MM.1S (cell line): Measurements from ENCODE around the gene CYB5R4.
A peak's percentile ranks its signal among the peaks of the same experiment; 100 is the strongest.

Experiments used
- DNase-seq: peaks from one replicate; pipeline ENCODE4 v3.0.0-alpha.2; 2015
- H2AFZ ChIP-seq: fragments of 300-600 bp; sonication (generic); 2 replicates; pipeline ENCODE4 v1.6.0; 2016; ENCODE audit warnings: antibody characterized with exemption, low read length
- H3F3A ChIP-seq: fragments of 300-600 bp; sonication (generic); 2 replicates; pipeline ENCODE4 v1.6.1; 2016; ENCODE audit warnings: mild to moderate bottlenecking, antibody characterized with exemption, low read length, moderate library complexity, mixed read lengths; ENCODE audit not compliant: insufficient read depth
- H3K27ac ChIP-seq: fragments of 300-600 bp; sonication (generic); 2 replicates; pipeline ENCODE4 v1.5.1; 2016; ENCODE audit warnings: mild to moderate bottlenecking, low read length
- H3K27me3 ChIP-seq: fragments of 300-600 bp; sonication (generic); replicated peaks from 2 replicates; pipeline ENCODE4 v1.6.0; 2016; ENCODE audit warnings: low read length; ENCODE audit not compliant: insufficient read depth
- H3K36me3 ChIP-seq: fragments of 300-600 bp; sonication (generic); replicated peaks from 2 replicates; pipeline ENCODE4 v1.6.1; 2016; ENCODE audit warnings: mild to moderate bottlenecking, low read length, mixed read lengths; ENCODE audit not compliant: insufficient read depth
- H3K4me1 ChIP-seq: fragments of 300-600 bp; sonication (generic); 2 replicates; pipeline ENCODE4 v1.6.1; 2016; ENCODE audit warnings: low read length, mixed read lengths
- H3K4me2 ChIP-seq: fragments of 300-600 bp; sonication (generic); 2 replicates; pipeline ENCODE4 v1.6.0; 2016; ENCODE audit warnings: low read depth, low read length
- H3K4me3 ChIP-seq: fragments of 300-600 bp; sonication (generic); 2 replicates; pipeline ENCODE4 v1.5.1; 2016; ENCODE audit warnings: low read length, mixed read lengths
- H3K79me2 ChIP-seq: fragments of 300-600 bp; sonication (generic); 2 replicates; pipeline ENCODE4 v1.6.1; 2016; ENCODE audit warnings: mixed run types, low read length, mixed read lengths
- H3K9ac ChIP-seq: fragments of 300-600 bp; sonication (generic); 2 replicates; pipeline ENCODE4 v1.6.1; 2016; ENCODE audit warnings: low read length, mixed read lengths
- H3K9me2 ChIP-seq: fragments of 300-600 bp; sonication (generic); replicated peaks from 2 replicates; pipeline ENCODE4 v1.6.1; 2016; ENCODE audit warnings: mild to moderate bottlenecking, low read length, mixed read lengths; ENCODE audit not compliant: insufficient read depth
- H3K9me3 ChIP-seq: fragments of 300-600 bp; sonication (generic); replicated peaks from 2 replicates; pipeline ENCODE4 v1.6.1; 2016; ENCODE audit warnings: mild to moderate bottlenecking, low read length, mixed read lengths; ENCODE audit not compliant: insufficient read depth
- H4K20me1 ChIP-seq: fragments of 300-600 bp; sonication (generic); 2 replicates; pipeline ENCODE4 v1.6.1; 2016; ENCODE audit warnings: mild to moderate bottlenecking, low read length, moderate library complexity, mixed read lengths; ENCODE audit not compliant: insufficient read depth
- EZH2 ChIP-seq: fragments of 300-600 bp; sonication (generic); optimal IDR thresholded peaks from 2 replicates; pipeline ENCODE3; 2017; ENCODE audit warnings: low read depth, mild to moderate bottlenecking, antibody characterized with exemption, low read length, mixed read lengths
- EZH2phosphoT487 ChIP-seq: fragments of 300-600 bp; sonication (generic); IDR thresholded peaks from 2 replicates; pipeline ENCODE4 v1.6.1; 2018; ENCODE audit warnings: antibody characterized with exemption, low read length
- TF ChIP-seq, protein P1 (sequence below): fragments of 300-600 bp; sonication (generic); IDR thresholded peaks from 2 replicates; pipeline ENCODE4 v1.5.1; 2016; ENCODE audit warnings: antibody characterized with exemption, low read length, mixed read lengths

The CYB5R4 gene, protein sequence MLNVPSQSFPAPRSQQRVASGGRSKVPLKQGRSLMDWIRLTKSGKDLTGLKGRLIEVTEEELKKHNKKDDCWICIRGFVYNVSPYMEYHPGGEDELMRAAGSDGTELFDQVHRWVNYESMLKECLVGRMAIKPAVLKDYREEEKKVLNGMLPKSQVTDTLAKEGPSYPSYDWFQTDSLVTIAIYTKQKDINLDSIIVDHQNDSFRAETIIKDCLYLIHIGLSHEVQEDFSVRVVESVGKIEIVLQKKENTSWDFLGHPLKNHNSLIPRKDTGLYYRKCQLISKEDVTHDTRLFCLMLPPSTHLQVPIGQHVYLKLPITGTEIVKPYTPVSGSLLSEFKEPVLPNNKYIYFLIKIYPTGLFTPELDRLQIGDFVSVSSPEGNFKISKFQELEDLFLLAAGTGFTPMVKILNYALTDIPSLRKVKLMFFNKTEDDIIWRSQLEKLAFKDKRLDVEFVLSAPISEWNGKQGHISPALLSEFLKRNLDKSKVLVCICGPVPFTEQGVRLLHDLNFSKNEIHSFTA

DNA sequence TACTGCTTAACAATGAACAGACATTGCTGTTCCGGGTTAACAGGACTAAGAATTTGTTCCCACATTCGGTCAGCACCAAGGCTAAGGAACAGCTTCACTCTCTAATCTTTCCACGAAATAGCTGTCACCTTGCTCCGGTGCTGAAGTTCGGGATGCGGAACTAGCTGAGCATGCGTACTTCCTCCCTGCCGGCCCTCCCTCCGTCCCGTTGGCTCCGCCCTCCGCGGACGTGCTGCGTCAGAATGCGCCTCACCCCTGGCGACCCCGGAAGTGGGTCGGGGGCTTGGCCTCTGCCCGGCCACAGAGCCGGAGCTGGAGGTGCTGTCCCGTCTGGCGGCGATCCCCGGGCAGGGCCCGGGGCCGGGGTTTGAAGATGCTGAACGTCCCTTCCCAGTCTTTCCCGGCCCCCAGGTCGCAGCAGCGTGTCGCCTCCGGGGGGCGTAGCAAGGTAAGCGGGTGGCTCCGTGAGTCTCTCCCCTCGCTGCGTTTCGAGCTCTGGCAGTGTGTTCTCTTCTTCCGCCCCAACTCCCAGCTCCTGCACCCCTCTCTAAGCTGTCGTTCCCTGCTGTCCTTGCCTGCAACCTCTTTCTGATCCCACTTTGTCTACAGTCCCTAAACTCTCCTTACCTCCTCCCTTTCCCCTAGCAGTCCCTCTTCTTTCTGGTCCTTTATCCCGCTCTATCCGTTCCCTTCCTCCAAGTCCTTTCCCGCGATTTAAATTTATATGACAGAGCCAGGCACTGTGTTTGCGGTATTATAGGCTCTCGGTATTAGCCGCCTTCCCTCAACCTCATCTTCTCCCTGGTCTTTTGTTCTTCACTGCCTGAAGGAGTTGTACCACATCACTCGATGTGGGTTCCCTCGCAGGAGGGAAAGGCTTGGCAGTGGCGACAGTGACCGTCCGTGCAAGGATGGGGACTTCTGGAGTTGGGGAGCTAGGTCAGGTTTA, at the start of gene CYB5R4:
Gene CYB5R4 (plus strand): TSS at position 280 of the 949 bp plus-strand sequence. CDS start 94 bp downstream, at position 374.
- TF ChIP-seq, protein P1, sequence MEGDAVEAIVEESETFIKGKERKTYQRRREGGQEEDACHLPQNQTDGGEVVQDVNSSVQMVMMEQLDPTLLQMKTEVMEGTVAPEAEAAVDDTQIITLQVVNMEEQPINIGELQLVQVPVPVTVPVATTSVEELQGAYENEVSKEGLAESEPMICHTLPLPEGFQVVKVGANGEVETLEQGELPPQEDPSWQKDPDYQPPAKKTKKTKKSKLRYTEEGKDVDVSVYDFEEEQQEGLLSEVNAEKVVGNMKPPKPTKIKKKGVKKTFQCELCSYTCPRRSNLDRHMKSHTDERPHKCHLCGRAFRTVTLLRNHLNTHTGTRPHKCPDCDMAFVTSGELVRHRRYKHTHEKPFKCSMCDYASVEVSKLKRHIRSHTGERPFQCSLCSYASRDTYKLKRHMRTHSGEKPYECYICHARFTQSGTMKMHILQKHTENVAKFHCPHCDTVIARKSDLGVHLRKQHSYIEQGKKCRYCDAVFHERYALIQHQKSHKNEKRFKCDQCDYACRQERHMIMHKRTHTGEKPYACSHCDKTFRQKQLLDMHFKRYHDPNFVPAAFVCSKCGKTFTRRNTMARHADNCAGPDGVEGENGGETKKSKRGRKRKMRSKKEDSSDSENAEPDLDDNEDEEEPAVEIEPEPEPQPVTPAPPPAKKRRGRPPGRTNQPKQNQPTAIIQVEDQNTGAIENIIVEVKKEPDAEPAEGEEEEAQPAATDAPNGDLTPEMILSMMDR = peak; percentile 54
- no peak for TF ChIP-seq EZH2
- H3K4me1 ChIP-seq = peaks cover 21% of the 10 kb centered on the region
- H3K4me2 ChIP-seq = peak within 1 kb of the TSS; percentile 95
- no peaks in the 10 kb centered on the region for H4K20me1 ChIP-seq
- H3K9ac ChIP-seq = peak within 1 kb of the TSS; percentile 70
- peak within 1 kb of the TSS; percentile 98 for H3K4me3 ChIP-seq
- H3K79me2 ChIP-seq = peaks cover 49% of the 10 kb centered on the region
- H3K27me3 ChIP-seq = no peaks in the 10 kb centered on the region
- no peaks in the 10 kb centered on the region for H3K9me3 ChIP-seq
- DNase-seq = peak; percentile 95
- no peaks in the 10 kb centered on the region for H3K36me3 ChIP-seq
- H3K27ac ChIP-seq = peak within 1 kb of the TSS; percentile 87
- peak within 1 kb of the TSS; percentile 84 for H2AFZ ChIP-seq
- peaks cover 8% of the 10 kb centered on the region; the same call in 1 of the 2 replicates for H3F3A ChIP-seq
- H3K9me2 ChIP-seq = no peaks in the 10 kb centered on the region

DNA sequence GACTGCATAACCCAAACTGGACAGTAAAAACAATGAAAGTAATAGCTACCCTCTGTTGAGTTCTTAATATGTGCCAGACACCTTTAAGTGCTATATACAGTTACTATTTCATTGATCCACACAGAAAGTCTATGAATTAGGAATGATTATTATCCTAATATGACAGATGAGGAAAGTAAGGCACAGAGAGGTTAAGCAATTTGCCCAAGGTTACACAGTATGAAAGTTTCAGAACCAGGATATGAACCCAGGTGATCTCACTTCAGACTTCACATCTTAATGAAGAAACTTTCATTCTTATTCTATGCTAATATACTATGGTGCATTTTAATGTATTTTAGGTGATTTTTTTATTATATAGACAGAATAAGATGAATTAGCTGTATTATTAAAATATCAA, 46.9 kb upstream of the CYB5R4 start:
- H4K20me1 ChIP-seq = no peaks in the 10 kb centered on the region
- no peak overlapping the region for H3K27ac ChIP-seq
- no peak overlapping the region for H3K4me3 ChIP-seq
- no peaks in the 10 kb centered on the region for H3K4me1 ChIP-seq
- TF ChIP-seq, protein P1 = no peak
- TF ChIP-seq EZH2phosphoT487 (no peak), EZH2 (no peak)
- H2AFZ ChIP-seq = no peak overlapping the region
- H3K9me3 ChIP-seq = no peaks in the 10 kb centered on the region
- no peaks in the 10 kb centered on the region for H3K27me3 ChIP-seq
- H3K36me3 ChIP-seq = no peaks in the 10 kb centered on the region
- no peak overlapping the region for H3K9ac ChIP-seq
- no peaks in the 10 kb centered on the region for H3K79me2 ChIP-seq
- H3K9me2 ChIP-seq = no peaks in the 10 kb centered on the region
- H3K4me2 ChIP-seq = no peak overlapping the region
- H3F3A ChIP-seq = no peaks in the 10 kb centered on the region
- no peak for DNase-seq

DNA sequence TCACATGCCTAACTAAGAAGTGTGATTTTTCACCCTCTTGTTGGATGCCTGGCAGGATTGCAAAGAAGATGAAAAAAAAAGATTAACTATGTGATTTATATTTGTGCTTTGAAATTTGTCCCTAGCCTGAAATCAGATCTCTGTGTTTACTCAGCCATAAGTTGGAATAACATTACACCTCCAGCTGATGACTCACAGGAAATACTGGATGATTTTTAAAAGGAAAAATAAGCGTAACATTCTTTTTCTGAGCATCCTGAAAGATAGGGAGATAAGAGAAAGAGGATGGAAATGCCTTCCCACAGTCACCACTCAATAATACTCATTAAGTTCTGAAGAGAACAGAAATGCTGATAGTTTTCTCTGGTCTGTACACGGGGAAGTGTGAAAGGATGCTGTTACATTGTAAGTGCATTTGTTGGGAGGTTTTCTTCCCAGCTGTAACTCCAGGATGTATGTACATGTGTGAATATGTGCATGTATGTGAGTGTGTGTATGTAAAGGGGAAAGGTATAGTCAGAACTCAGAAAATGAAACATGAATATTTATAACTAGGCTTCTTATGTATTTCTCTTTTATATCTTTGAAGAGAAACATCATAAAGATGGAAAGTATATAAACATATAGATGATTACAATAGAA, 43.7 kb upstream of the CYB5R4 start:
- H3K36me3 ChIP-seq = no peaks in the 10 kb centered on the region
- TF ChIP-seq EZH2 = no peak
- TF ChIP-seq EZH2phosphoT487 = no peak
- TF ChIP-seq, protein P1 = no peak
- H3K4me1 ChIP-seq = no peaks in the 10 kb centered on the region
- H3K4me3 ChIP-seq = no peak overlapping the region
- no peaks in the 10 kb centered on the region for H3F3A ChIP-seq
- H3K9ac ChIP-seq = no peak overlapping the region
- H4K20me1 ChIP-seq = no peaks in the 10 kb centered on the region
- no peaks in the 10 kb centered on the region for H3K9me3 ChIP-seq
- H3K27me3 ChIP-seq = no peaks in the 10 kb centered on the region
- H3K9me2 ChIP-seq = no peaks in the 10 kb centered on the region
- H3K79me2 ChIP-seq = no peaks in the 10 kb centered on the region
- DNase-seq = no peak
- H3K4me2 ChIP-seq = no peak overlapping the region
- no peak overlapping the region for H2AFZ ChIP-seq
- no peak overlapping the region for H3K27ac ChIP-seq
